Astrocyte (in vitro differentiated cells and primary cell): Measurements from ENCODE around the gene NAIF1. TPM values are rescaled to one million over a fixed set of nuclear protein-coding genes. Genes with fewer than 3 reads are reported as not detected.

Experiments
- DNase-seq: peaks from one replicate; pipeline ENCODE4 v3.0.0-alpha.2; 2010; ENCODE audit warnings: low read depth
- FAIRE-seq: peaks from 2 replicates; lab custom pipeline; 2011; peaks lifted over from hg19 to GRCh38; lab: Jason Lieb, UNC
- H2AFZ ChIP-seq: 2 replicates; pipeline ENCODE4 v1.6.0; 2012; ENCODE audit warnings: low read depth, low read length, inconsistent platforms
- H3K27ac ChIP-seq: 2 replicates; pipeline ENCODE4 v1.5.1; 2011; ENCODE audit warnings: low read depth, low read length, inconsistent platforms
- H3K27me3 ChIP-seq: 2 replicates; pipeline ENCODE4 v1.6.0; 2011; ENCODE audit warnings: low read length, inconsistent platforms; ENCODE audit not compliant: insufficient read depth
- H3K36me3 ChIP-seq: 2 replicates; pipeline ENCODE4 v1.5.1; 2011; ENCODE audit warnings: low read length, inconsistent platforms; ENCODE audit not compliant: insufficient read depth
- H3K4me1 ChIP-seq: 2 replicates; pipeline ENCODE4 v1.5.1; 2011; ENCODE audit warnings: low read length, inconsistent platforms; ENCODE audit not compliant: insufficient read depth
- H3K4me2 ChIP-seq: 2 replicates; pipeline ENCODE4 v1.6.0; 2012; ENCODE audit warnings: low read length, inconsistent platforms
- H3K4me3 ChIP-seq: 2 replicates; pipeline ENCODE4 v1.5.1; 2011; ENCODE audit warnings: low read depth, mild to moderate bottlenecking, low read length, inconsistent platforms; ENCODE audit not compliant: insufficient read depth
- H3K79me2 ChIP-seq: 2 replicates; pipeline ENCODE4 v1.6.0; 2012; ENCODE audit warnings: mild to moderate bottlenecking, low read length, inconsistent platforms; ENCODE audit not compliant: insufficient read depth
- H3K9ac ChIP-seq: 2 replicates; pipeline ENCODE4 v1.6.0; 2012; ENCODE audit warnings: mild to moderate bottlenecking, low read length, inconsistent platforms
- H3K9me3 ChIP-seq: 2 replicates; pipeline ENCODE4 v1.5.1; 2012; ENCODE audit warnings: low read depth, mild to moderate bottlenecking, low read length, inconsistent platforms; ENCODE audit not compliant: insufficient read depth
- H4K20me1 ChIP-seq: 2 replicates; pipeline ENCODE4 v1.6.0; 2012; ENCODE audit warnings: low read length, inconsistent platforms; ENCODE audit not compliant: insufficient read depth
- H3K27ac Mint-ChIP-seq: one replicate; pipeline ENCODE4 v1.8.0; 2021; ENCODE audit warnings: mild to moderate bottlenecking, mixed read lengths; ENCODE audit not compliant: unreplicated experiment
- H3K27me3 Mint-ChIP-seq: one replicate; pipeline ENCODE4 v1.8.0; 2021; ENCODE audit warnings: low read depth, mixed read lengths; ENCODE audit not compliant: unreplicated experiment
- H3K36me3 Mint-ChIP-seq: one replicate; pipeline ENCODE4 v1.8.0; 2021; ENCODE audit warnings: low read depth, mixed read lengths; ENCODE audit not compliant: unreplicated experiment
- H3K4me1 Mint-ChIP-seq: one replicate; pipeline ENCODE4 v1.8.0; 2021; ENCODE audit warnings: low read depth, mixed read lengths; ENCODE audit not compliant: unreplicated experiment
- H3K4me3 Mint-ChIP-seq: one replicate; pipeline ENCODE4 v1.8.0; 2021; ENCODE audit warnings: mild to moderate bottlenecking, moderate library complexity, mixed read lengths; ENCODE audit not compliant: unreplicated experiment
- H3K9me3 Mint-ChIP-seq: one replicate; pipeline ENCODE4 v1.8.0; 2021; ENCODE audit warnings: mild to moderate bottlenecking, mixed read lengths; ENCODE audit not compliant: unreplicated experiment
- EZH2 ChIP-seq: IDR thresholded peaks from 2 replicates; pipeline ENCODE4 v1.6.1; 2012; ENCODE audit warnings: mild to moderate bottlenecking, low read length, inconsistent platforms; ENCODE audit not compliant: insufficient read depth
- total RNA-seq: library from RNA; stranded (reverse); gene quantifications from 2 replicates; pipeline ENCODE4 v1.2.1, GENCODE V29; 2021
- TF ChIP-seq, protein P1 (sequence below): IDR thresholded peaks from 2 replicates; pipeline ENCODE4 v1.5.1; 2011; ENCODE audit warnings: low read depth, mild to moderate bottlenecking, inconsistent platforms, low read length, moderate library complexity; ENCODE audit not compliant: insufficient read depth

Gene NAIF1
- total RNA-seq, 1 donor from 2014 or later, result 10.2 TPM

GRCh38 chr9:128097543-128098296 is 30.6 kb upstream of the NAIF1 start:
- Histone ChIP-seq H3K4me3 (peak overlapping the region; percentile 66), H3K27ac (peak overlapping the region; percentile 99), H3K36me3 (no peaks in the 10 kb centered on the region), H3K4me2 (peak overlapping the region; percentile 92), H2AFZ (no peak overlapping the region), H4K20me1 (peaks cover 31% of the 10 kb centered on the region), H3K9me3 (no peaks in the 10 kb centered on the region), H3K27me3 (no peaks in the 10 kb centered on the region), H3K9ac (peak overlapping the region; percentile 94), H3K79me2 (peaks cover 78% of the 10 kb centered on the region), H3K4me1 (peaks cover 63% of the 10 kb centered on the region)
- Mint-ChIP-seq H3K27ac (peak overlapping the region; percentile 100), H3K27me3 (no peaks in the 10 kb centered on the region), H3K9me3 (no peaks in the 10 kb centered on the region), H3K4me1 (peaks cover 43% of the 10 kb centered on the region), H3K4me3 (peak overlapping the region; percentile 90), H3K36me3 (peaks cover 6% of the 10 kb centered on the region)
- no peak for TF ChIP-seq EZH2
- TF ChIP-seq, protein P1, sequence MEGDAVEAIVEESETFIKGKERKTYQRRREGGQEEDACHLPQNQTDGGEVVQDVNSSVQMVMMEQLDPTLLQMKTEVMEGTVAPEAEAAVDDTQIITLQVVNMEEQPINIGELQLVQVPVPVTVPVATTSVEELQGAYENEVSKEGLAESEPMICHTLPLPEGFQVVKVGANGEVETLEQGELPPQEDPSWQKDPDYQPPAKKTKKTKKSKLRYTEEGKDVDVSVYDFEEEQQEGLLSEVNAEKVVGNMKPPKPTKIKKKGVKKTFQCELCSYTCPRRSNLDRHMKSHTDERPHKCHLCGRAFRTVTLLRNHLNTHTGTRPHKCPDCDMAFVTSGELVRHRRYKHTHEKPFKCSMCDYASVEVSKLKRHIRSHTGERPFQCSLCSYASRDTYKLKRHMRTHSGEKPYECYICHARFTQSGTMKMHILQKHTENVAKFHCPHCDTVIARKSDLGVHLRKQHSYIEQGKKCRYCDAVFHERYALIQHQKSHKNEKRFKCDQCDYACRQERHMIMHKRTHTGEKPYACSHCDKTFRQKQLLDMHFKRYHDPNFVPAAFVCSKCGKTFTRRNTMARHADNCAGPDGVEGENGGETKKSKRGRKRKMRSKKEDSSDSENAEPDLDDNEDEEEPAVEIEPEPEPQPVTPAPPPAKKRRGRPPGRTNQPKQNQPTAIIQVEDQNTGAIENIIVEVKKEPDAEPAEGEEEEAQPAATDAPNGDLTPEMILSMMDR, result no peak
- no peak for FAIRE-seq
- DNase-seq, result no peak

- Histone ChIP-seq H4K20me1 (peaks cover 31% of the 10 kb centered on the region), H3K9ac (peak overlapping the region; percentile 94), H2AFZ (no peak overlapping the region), H3K4me1 (peaks cover 71% of the 10 kb centered on the region), H3K4me3 (no peak overlapping the region), H3K36me3 (no peaks in the 10 kb centered on the region), H3K4me2 (no peak overlapping the region), H3K79me2 (peaks cover 78% of the 10 kb centered on the region), H3K27me3 (no peaks in the 10 kb centered on the region), H3K9me3 (no peaks in the 10 kb centered on the region), H3K27ac (peak overlapping the region; percentile 99)
- Mint-ChIP-seq H3K4me1 (peaks cover 43% of the 10 kb centered on the region), H3K36me3 (no peaks in the 10 kb centered on the region), H3K9me3 (no peaks in the 10 kb centered on the region), H3K4me3 (no peak overlapping the region), H3K27ac (peak overlapping the region; percentile 100), H3K27me3 (no peaks in the 10 kb centered on the region)
- no peak for DNase-seq
- no peak for FAIRE-seq
- no peak for TF ChIP-seq EZH2
- TF ChIP-seq, protein P1, result no peak
Observed at GRCh38 chr9:128096616-128097536, 29.8 kb upstream of the NAIF1 start.
